ENCODE results near the gene CACNA2D4.

CACNA2D4 gene

DNA sequence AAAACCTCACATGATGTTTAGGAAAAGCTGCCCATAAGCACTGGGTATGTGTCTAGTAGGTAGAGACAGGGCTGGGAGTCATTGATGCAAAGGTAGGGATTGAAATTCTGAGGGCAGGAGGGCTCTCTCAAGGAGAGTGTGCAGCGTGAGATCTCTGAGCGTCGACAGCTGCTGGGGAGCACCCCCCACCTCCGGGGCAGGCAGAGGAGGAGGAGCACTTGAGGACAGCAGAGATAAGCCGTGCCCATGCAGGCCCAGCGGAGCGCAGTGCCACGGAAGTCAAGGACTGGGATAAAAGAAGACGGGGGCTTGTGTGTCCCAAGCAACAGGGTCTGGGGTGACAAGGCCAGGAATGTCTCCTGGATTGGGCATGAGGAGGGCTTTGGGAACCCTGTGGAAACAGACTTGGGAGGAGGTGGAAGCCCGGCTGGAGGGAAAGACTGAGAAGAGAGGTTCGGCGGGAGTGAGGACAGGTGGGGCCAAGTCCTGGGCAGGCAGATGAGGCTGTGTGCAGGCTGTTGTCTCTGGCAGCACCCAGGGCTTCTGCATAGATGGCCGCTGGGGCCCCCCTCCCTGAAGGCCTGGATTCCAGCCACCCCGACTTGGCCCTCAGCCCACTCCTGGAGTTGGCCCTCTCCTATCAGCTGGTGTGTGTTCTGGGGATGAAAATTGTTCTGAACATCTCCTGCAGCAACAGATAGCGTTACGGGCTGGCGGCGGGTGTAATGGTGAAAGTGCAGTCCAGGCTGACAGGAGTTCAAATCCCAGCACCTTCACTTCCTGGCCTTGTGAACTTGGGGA is 1.9 kb downstream of the CACNA2D4 start:
- Histone ChIP-seq H3K4me1 (peaks cover 10% of the 10 kb centered on the region), H3K36me3 (no peaks in the 10 kb centered on the region), H3K4me3 (ENCODE audit: low read depth, low read length) (no peak overlapping the region), H3K9me3 (no peaks in the 10 kb centered on the region), H3K27me3 (no peaks in the 10 kb centered on the region)
- TF ChIP-seq CTCF (IDR thresholded peaks at IDR 0.05; ENCODE audit: low read depth, low read length), result no peak
- DNase-seq, result peak; percentile 83

GRCh38 chr12:1915082-1915968 is 3.1 kb downstream of the CACNA2D4 start:
- no peak for TF ChIP-seq CTCF (IDR thresholded peaks at IDR 0.05; ENCODE audit: low read depth, low read length)
- Histone ChIP-seq H3K4me3 (ENCODE audit: low read depth, low read length) (no peak overlapping the region), H3K27me3 (no peaks in the 10 kb centered on the region), H3K36me3 (no peaks in the 10 kb centered on the region), H3K4me1 (peaks cover 10% of the 10 kb centered on the region), H3K9me3 (no peaks in the 10 kb centered on the region)
- DNase-seq, result no peak

GRCh38 chr12:1914114-1914911 is 4.1 kb downstream of the CACNA2D4 start:
- Histone ChIP-seq H3K4me3 (ENCODE audit: low read depth, low read length) (no peak overlapping the region), H3K4me1 (peaks cover 10% of the 10 kb centered on the region), H3K36me3 (no peaks in the 10 kb centered on the region), H3K9me3 (no peaks in the 10 kb centered on the region), H3K27me3 (no peaks in the 10 kb centered on the region)
- TF ChIP-seq CTCF (IDR thresholded peaks at IDR 0.05; ENCODE audit: low read depth, low read length), result no peak
- no peak for DNase-seq

DNA sequence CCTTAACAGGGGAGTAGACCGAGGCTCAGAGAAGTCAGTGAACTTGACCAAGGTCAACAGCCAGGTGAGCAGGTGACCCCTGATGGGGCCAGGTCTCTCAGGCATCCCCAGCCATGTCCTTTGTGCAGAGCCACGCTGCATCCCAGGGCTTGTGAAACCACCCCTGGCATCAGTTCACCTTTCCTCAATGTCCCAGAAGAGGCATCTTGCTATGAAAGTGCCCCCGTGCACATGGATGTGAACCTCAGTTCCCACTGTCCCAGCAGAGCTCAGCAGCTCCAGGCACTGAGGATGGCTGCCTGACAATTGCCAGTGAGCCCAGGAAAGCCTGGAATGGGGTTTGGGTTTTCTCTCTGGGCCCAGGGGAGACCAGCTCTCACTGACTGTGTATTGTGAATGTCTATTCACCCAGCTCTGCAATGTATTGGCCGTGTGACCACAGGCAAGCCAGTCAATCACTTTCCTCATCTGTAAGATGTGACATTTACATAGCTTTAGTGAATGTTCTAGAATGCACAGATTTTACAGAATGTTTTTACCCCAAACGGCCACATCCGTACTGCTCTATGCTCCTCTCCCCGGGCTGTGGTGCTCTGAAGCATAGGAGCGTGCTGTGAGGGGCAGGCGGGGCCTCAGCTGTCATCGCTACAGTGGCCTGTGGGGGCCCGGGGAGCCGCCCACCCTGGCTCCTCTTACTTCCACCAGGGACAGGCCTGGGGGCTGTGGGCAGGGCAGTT is 4.9 kb downstream of the CACNA2D4 start:
- no peak for TF ChIP-seq CTCF (IDR thresholded peaks at IDR 0.05; ENCODE audit: low read depth, low read length)
- Histone ChIP-seq H3K36me3 (no peaks in the 10 kb centered on the region), H3K9me3 (no peaks in the 10 kb centered on the region), H3K27me3 (no peaks in the 10 kb centered on the region), H3K4me3 (ENCODE audit: low read depth, low read length) (no peak overlapping the region), H3K4me1 (peaks cover 10% of the 10 kb centered on the region)
- DNase-seq, result no peak

DNA sequence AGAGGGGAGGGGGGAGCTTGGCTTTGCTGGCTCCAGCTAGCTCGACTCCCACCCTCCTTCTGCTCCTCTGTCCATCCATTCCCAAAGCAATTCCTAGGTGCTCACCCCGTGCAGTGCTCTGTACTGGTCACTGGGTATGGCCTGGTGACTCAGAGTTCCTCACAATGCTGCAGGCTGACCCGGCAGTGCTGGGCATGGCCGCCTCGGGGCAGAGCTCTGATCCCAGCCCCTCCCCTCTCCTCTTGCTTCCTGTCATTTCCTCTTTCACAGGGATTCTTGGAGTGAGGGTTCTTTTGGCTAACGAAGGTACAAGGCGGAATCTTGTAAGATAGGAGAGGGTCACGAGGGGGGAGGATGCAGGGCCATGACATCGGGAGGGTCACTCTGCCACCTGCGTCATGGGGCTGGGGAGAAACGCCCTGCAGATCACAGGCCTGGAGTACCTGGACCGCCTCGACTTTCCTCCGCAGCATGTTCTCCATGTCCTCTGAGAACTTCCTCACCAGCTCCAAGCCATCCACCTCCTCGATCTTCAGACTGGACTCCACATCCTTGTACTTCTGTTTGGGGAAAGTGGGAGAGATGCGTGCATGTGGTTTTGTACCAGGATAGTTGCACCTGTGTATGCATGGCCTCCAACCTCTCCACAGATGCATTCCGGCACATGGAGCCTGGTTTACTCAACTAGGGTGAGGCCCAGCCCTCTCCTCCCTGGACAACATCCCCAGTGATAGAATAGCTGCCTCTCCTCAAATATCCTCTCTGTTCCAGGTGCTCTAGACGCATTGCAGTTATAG is 5.7 kb downstream of the CACNA2D4 start:
- Histone ChIP-seq H3K36me3 (no peaks in the 10 kb centered on the region), H3K4me3 (ENCODE audit: low read depth, low read length) (no peak overlapping the region), H3K9me3 (no peaks in the 10 kb centered on the region), H3K27me3 (no peaks in the 10 kb centered on the region), H3K4me1 (peaks cover 10% of the 10 kb centered on the region)
- no peak for TF ChIP-seq CTCF (IDR thresholded peaks at IDR 0.05; ENCODE audit: low read depth, low read length)
- DNase-seq, result no peak

Data from BE2C (cell line).